Iris pigment epithelial cell (primary cell): ENCODE measurements around the gene ARMC9.
"Not testable (repeated sequence)": the region's sequence is repeated elsewhere in the genome, so short reads cannot be mapped to it uniquely, and the experiment has no call there.

Experiments used
- DNase-seq: peaks from one replicate; pipeline ENCODE4 v3.0.0-alpha.2; 2011; ENCODE audit warnings: low read depth

Gene ARMC9

GRCh38 chr2:231198291-231199173, at the start of gene ARMC9:
TSS of gene ARMC9 (plus strand) at chr2:231198631. CDS start at chr2:231206239, 7,608 bp downstream.
- peak; percentile 61 for DNase-seq

- peak; percentile 82 for DNase-seq
Measured at GRCh38 chr2:231152800-231153557, 45.5 kb upstream of the ARMC9 start.

- no peak for DNase-seq
Measured at GRCh38 chr2:231159306-231159705, 39.1 kb upstream of the ARMC9 start.

GRCh38 chr2:231160701-231161100, 37.7 kb upstream of the ARMC9 start:
- no peak for DNase-seq

GRCh38 chr2:231161252-231161839, 37.1 kb upstream of the ARMC9 start:
- DNase-seq: no peak

GRCh38 chr2:231161877-231162329, 36.5 kb upstream of the ARMC9 start:
- DNase-seq: peak; percentile 97

GRCh38 chr2:231163011-231163410, 35.4 kb upstream of the ARMC9 start:
- no peak for DNase-seq

GRCh38 chr2:231163414-231164095, 34.9 kb upstream of the ARMC9 start:
- no peak for DNase-seq

- DNase-seq: peak; percentile 66
Measured at GRCh38 chr2:231167745-231168459, 30.5 kb upstream of the ARMC9 start.

GRCh38 chr2:231168460-231169139, 29.8 kb upstream of the ARMC9 start:
- DNase-seq: no peak

- DNase-seq: no peak
Measured at GRCh38 chr2:231169488-231169887, 28.9 kb upstream of the ARMC9 start.

GRCh38 chr2:231170055-231170454, 28.4 kb upstream of the ARMC9 start:
- DNase-seq: no peak

GRCh38 chr2:231172025-231172424, 26.4 kb upstream of the ARMC9 start:
- peak; percentile 65 for DNase-seq

- DNase-seq: no peak
Measured at GRCh38 chr2:231174211-231174651, 24.2 kb upstream of the ARMC9 start.

- DNase-seq: no peak
Measured at GRCh38 chr2:231176066-231176465, 22.4 kb upstream of the ARMC9 start.

GRCh38 chr2:231177156-231178025, 21.0 kb upstream of the ARMC9 start:
- no peak for DNase-seq

GRCh38 chr2:231178805-231179204, 19.6 kb upstream of the ARMC9 start:
- DNase-seq: not testable (repeated sequence)

- no peak for DNase-seq
Measured at GRCh38 chr2:231181860-231182512, 16.4 kb upstream of the ARMC9 start.

- no peak for DNase-seq
Measured at GRCh38 chr2:231182513-231182899, 15.9 kb upstream of the ARMC9 start.
